BLaER1 (cell line): Measurements from ENCODE around the gene FAM107B.
"Not testable (repeated sequence)": the region's sequence is repeated elsewhere in the genome, so short reads cannot be mapped to it uniquely, and the experiment has no call there.

Experiments
- H3K27ac ChIP-seq: shearing (Covaris generic); formaldehyde crosslinking; 2 replicates; pipeline ENCODE4 v1.8.1; 2022
- H3K27me3 ChIP-seq: shearing (Covaris generic); formaldehyde crosslinking; 2 replicates; pipeline ENCODE4 v1.8.1; 2022
- H3K36me3 ChIP-seq: shearing (Covaris generic); formaldehyde crosslinking; 2 replicates; pipeline ENCODE4 v1.8.1; 2022
- H3K4me1 ChIP-seq: shearing (Covaris generic); formaldehyde crosslinking; 2 replicates; pipeline ENCODE4 v1.8.1; 2022
- H3K4me2 ChIP-seq: shearing (Covaris generic); formaldehyde crosslinking; 2 replicates; pipeline ENCODE4 v1.8.1; 2022
- H3K4me3 ChIP-seq: shearing (Covaris generic); formaldehyde crosslinking; 2 replicates; pipeline ENCODE4 v1.8.1; 2022
- H3K9ac ChIP-seq: shearing (Covaris generic); formaldehyde crosslinking; 2 replicates; pipeline ENCODE4 v1.8.1; 2022
- H3K9me3 ChIP-seq: shearing (Covaris generic); formaldehyde crosslinking; 2 replicates; pipeline ENCODE4 v1.8.1; 2022
- H4K20me1 ChIP-seq: shearing (Covaris generic); formaldehyde crosslinking; 2 replicates; pipeline ENCODE4 v1.8.1; 2022
- Cebpa-rat ChIP-seq: shearing (Covaris generic); IDR thresholded peaks from 2 replicates; pipeline ENCODE4 v1.8.1; 2022

FAM107B gene

DNA sequence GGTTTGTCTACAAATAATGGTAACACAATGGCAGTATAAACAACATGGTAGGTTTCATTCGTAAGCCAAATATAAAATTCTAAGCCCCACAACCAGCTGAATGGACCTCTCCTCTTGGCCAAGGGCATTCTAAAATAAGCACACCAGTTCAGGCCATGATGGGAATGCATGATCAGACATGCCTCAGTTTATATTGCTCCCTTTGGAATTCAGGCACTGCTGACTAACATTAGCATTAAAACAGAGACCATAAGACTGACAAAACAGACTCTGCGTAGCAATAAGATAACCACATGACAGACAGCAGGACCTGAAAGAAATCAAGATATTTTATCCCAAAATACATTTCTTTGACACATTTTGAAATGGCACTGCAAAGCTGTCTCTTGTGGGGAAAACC, 125.8 kb downstream of the FAM107B start:
- Histone ChIP-seq H3K4me1 (peaks cover 66% of the 10 kb centered on the region), H3K27ac (no peak overlapping the region), H4K20me1 (no peaks in the 10 kb centered on the region), H3K27me3 (no peaks in the 10 kb centered on the region), H3K4me3 (no peak overlapping the region), H3K4me2 (peak overlapping the region; percentile 79), H3K9me3 (no peaks in the 10 kb centered on the region; the same call in 1 of the 2 replicates), H3K36me3 (no peaks in the 10 kb centered on the region), H3K9ac (no peak overlapping the region)
- TF ChIP-seq Cebpa-rat, result no peak

DNA sequence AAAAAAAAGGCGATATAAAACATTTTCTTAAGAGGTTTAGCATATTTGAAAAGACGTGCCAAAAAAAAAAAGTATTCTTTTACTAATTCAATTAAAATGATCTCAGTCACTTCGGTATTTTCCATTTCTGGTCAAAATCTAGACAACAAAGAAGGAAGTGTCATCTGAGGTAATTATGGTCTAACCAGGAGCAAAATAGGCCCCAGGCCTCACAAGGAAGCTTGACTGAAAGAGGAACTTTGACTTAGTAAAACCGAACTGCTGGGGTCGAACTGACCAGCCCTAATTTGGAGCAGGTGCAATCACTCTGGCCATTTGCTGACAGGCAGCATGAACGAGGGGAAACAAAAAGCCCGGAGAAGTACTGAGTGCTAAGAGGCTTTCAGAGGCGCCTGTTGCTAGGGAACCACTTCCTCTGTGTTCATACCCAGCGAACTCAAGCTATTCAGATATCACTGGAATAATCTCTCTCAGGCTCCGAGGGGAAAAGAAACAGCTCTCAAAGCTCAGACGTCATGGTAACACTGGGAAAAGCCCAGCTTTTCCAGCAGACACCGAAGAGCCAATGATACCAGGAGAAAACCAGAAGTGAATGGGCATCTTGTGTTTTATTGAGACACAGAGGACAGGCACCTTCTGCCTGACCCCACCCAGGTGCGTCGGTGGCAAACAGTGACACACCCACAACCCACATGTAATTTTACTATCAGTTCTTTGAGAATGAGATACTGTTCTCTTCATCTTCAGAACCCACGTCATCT, 126.5 kb downstream of the FAM107B start:
- no peaks in the 10 kb centered on the region for H3K27me3 ChIP-seq
- H3K27ac ChIP-seq, result peak overlapping the region; percentile 47
- H3K9ac ChIP-seq, result peak overlapping the region; percentile 31; the same call in 1 of the 2 replicates
- no peak for TF ChIP-seq Cebpa-rat
- peaks cover 59% of the 10 kb centered on the region for H3K4me1 ChIP-seq
- H3K4me2 ChIP-seq, result peak overlapping the region; percentile 79
- H3K36me3 ChIP-seq, result no peaks in the 10 kb centered on the region
- H3K4me3 ChIP-seq, result peak overlapping the region; percentile 18; the same call in 1 of the 2 replicates
- H4K20me1 ChIP-seq, result no peaks in the 10 kb centered on the region
- peaks cover under 1% of the 10 kb centered on the region; the same call in 1 of the 2 replicates for H3K9me3 ChIP-seq

DNA sequence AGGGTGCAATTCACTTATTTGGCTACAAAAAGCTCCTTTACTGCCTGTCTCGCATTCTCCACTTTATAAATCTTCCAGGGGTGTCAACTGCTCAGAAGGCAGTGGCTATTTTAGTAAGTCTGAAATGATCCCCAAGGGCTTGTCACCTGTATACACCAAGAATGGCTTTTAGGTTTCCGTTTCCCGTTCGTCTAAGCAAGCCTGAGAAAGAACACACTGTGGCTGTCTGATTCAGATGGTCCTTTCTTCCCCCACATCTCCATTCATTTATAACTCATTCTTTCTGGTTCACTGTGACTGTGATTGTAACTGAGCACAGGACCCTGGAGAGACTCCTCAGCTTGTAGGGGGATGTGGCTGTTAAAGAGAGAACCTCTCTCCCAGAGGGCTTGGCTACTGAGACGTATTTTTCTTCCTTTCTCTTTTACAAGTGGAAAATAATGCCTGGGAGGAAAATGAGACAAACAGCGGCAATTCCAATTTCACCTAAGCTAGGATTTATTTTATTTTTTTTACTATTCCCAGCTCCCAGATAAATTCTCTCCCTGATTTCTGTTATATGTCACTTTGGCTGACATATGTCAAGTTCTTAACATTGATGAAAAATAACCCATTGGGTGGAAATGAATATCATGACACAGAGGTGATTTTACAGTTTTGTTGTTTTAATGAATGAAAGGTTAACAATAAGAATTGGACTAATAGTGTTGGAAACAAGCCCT, 129.3 kb downstream of the FAM107B start:
- Histone ChIP-seq H3K27me3 (no peaks in the 10 kb centered on the region), H4K20me1 (no peaks in the 10 kb centered on the region), H3K36me3 (no peaks in the 10 kb centered on the region), H3K27ac (peak overlapping the region; percentile 57; the same call in 1 of the 2 replicates), H3K4me2 (peak overlapping the region; percentile 79), H3K9me3 (peaks cover 10% of the 10 kb centered on the region), H3K4me1 (peaks cover 54% of the 10 kb centered on the region), H3K4me3 (peak overlapping the region; percentile 12; the same call in 1 of the 2 replicates), H3K9ac (peak overlapping the region; percentile 43; the same call in 1 of the 2 replicates)
- TF ChIP-seq Cebpa-rat, result no peak

DNA sequence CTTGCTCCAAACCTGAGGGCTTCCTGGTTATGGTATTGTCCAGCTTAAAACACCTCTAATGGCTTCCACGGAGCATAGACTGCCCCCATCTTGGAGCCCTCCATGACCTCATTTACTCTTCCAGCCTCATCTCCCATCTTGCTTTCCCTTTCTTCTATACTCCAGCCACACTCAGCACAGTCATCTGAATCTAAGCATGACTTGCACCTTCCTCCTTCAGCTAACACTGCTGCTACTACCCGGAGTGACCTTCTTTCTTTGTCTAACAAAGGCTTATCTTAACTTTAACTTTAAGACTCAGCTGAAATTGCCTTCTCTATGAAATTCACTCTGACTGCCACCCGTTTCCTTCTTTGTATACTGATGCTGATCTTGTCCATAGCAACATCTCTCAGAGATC, 135.1 kb downstream of the FAM107B start:
- Histone ChIP-seq H3K4me2 (no peak overlapping the region), H3K9me3 (peaks cover 10% of the 10 kb centered on the region), H3K4me1 (peaks cover 25% of the 10 kb centered on the region), H4K20me1 (no peaks in the 10 kb centered on the region), H3K27me3 (no peaks in the 10 kb centered on the region), H3K36me3 (no peaks in the 10 kb centered on the region), H3K9ac (no peak overlapping the region), H3K4me3 (no peak overlapping the region), H3K27ac (no peak overlapping the region)
- no peak for TF ChIP-seq Cebpa-rat

DNA sequence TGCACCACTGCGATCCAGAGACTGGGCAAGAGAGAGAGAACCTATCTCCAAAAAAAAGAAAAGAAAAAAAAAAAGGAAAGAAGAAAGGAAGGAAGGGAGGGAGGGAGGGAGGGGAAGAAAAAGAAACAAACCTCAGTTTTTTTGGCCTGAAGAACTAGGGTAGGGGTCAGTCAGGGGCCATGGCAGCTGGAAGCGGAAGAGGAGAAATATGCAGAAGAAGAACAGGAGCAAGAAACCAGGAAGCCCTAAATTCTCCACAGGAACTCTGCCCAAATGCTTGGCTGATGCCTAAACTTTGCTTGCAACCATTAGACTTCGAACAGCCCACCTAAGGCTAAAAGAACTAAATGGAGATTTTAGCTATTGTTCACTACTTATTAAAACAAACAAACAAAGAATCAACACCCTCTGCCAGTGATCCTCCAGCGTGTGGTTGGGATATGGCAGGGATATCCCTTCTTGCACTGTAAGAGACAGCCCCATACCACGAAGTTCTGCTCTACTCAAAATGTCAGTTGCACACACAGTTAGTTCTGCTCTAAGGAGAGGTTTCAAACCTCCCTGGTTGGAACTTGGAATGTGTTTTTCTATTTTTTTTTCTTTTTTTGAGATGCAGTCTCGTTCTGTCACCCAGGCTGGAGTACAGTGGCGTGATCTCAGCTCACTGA, 139.5 kb downstream of the FAM107B start:
- TF ChIP-seq Cebpa-rat, result no peak

DNA sequence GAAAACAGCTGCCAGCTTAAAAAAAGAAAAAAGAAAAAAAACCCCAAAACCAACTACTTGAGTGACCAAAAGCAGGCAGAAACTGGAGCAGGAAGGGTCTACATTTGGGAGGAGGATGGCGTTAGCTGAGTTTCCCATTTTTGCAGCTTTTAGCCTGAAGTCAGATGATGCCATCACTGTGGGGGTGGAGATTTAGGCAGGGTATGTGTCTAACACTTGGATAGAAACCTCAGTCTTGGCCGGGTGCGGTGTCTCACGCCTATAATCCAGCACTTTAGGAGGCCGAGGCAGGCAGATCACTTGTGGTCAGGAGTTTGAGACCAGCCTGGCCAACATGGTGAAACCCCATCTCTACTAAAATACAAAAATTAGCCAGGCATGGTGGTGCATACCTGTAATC, 140.1 kb downstream of the FAM107B start:
- H3K4me2 ChIP-seq, H4K20me1 ChIP-seq, H3K36me3 ChIP-seq, H3K27me3 ChIP-seq, H3K9ac ChIP-seq, H3K27ac ChIP-seq, H3K9me3 ChIP-seq, H3K4me3 ChIP-seq: not testable (repeated sequence)
- H3K4me1 ChIP-seq, result peaks cover 30% of the 10 kb centered on the region

More for the DNA sequence above, 139.5 kb downstream of the FAM107B start:
- Histone ChIP-seq H3K9ac (no peak overlapping the region), H3K9me3 (no peaks in the 10 kb centered on the region), H3K27ac (no peak overlapping the region), H3K27me3 (no peaks in the 10 kb centered on the region), H3K4me2 (peak overlapping the region; percentile 16; the same call in 1 of the 2 replicates), H3K4me3 (no peak overlapping the region), H4K20me1 (no peaks in the 10 kb centered on the region), H3K36me3 (no peaks in the 10 kb centered on the region), H3K4me1 (peaks cover 26% of the 10 kb centered on the region)

DNA sequence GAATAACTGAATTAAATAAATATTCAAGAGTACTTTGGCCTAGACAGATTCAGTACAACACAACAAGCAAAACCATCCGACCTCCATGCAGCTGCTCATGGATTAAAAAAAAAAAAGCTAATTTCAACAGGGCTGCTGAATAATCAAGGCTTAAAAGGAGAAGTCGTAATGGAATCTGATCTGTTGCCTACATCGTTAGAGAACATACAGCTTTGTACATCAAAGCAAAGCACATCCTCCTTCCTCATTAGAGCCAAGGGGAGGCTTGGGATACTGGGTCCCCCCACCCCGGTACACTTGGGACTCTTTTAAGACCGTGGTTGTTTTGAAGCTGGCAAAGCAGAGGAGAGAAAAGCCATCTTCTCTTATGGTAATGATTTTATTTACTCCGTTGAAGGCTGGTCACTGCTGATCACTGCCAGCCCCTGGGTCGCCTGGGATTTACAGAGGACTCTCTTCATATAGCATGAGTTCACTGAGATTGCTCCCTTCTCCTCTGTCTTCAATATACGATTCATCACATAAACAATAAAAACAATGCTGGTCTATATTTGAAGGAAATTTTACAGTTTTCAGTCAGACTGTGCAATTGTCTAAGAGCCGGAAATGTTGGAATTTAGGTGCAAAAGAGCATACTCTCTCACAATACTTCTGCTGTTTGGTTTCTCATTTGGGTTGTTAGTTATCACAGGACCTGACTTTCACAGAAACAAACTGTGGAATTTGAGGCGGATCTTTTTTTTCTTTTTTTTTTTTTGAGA, 148.8 kb downstream of the FAM107B start:
- Histone ChIP-seq H3K36me3 (no peaks in the 10 kb centered on the region), H3K4me2 (no peak overlapping the region), H3K4me1 (peaks cover 35% of the 10 kb centered on the region), H3K9ac (no peak overlapping the region), H3K27me3 (no peaks in the 10 kb centered on the region), H3K9me3 (no peaks in the 10 kb centered on the region; the same call in 1 of the 2 replicates), H3K4me3 (no peak overlapping the region), H4K20me1 (no peaks in the 10 kb centered on the region), H3K27ac (no peak overlapping the region)
- no peak for TF ChIP-seq Cebpa-rat

DNA sequence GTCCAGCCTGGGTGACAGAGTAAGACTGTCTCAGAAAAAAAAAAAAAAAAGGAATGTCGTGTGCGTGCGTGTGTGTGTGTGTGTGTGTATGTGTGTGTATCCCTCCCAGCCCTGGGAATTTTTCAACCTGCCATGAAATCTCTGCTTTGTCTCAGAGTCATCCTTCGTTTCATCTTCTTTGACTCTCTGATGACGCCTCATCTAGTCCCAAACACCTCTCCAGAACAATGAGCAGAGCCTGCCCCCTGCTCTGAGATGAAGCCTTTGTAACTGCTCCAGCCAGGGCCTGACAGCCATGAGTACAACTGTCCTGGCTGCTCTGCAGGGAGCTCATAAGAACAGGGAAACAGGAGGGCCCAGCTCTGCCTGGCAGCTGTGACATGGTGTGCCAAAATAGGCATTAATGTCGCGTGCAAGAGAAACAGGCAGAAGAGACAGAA, 149.5 kb downstream of the FAM107B start:
- Histone ChIP-seq H3K36me3 (no peaks in the 10 kb centered on the region), H3K27me3 (no peaks in the 10 kb centered on the region), H3K4me3 (no peak overlapping the region), H3K4me1 (peaks cover 37% of the 10 kb centered on the region), H3K4me2 (no peak overlapping the region), H4K20me1 (no peaks in the 10 kb centered on the region), H3K27ac (no peak overlapping the region), H3K9me3 (peaks cover 2% of the 10 kb centered on the region; the same call in 1 of the 2 replicates), H3K9ac (no peak overlapping the region)
- no peak for TF ChIP-seq Cebpa-rat

DNA sequence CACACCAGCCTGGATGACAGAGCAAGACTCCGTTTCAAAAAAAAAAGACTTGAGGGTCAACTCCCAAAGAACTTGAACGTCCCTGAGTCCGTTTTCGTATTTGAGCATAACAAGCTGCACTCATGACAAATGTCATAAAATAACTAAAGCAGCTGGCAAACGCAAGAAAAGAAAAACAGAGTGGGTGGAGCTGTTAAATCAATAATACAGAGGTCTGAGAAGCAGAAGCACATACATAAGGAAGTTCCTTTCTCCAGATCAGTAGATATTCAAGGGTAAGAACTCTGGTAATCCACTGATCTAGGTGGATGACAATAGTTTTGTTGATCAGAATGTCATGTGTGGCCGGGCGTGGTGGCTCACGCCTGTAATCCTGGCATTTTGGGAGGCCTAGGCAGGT, 150.1 kb downstream of the FAM107B start:
- Histone ChIP-seq H3K9ac (no peak overlapping the region), H3K27ac (no peak overlapping the region), H3K4me2 (no peak overlapping the region), H3K4me1 (peaks cover 32% of the 10 kb centered on the region), H3K4me3 (no peak overlapping the region), H3K36me3 (no peaks in the 10 kb centered on the region), H3K27me3 (no peaks in the 10 kb centered on the region), H4K20me1 (no peaks in the 10 kb centered on the region), H3K9me3 (peaks cover 5% of the 10 kb centered on the region; the same call in 1 of the 2 replicates)
- no peak for TF ChIP-seq Cebpa-rat
